Spleen (tissue), 7 donors: Measurements from ENCODE around the gene EIF2B5.

Source experiments
- POLR2A ChIP-seq, 3 donors: fragments of 450-650 bp; IDR thresholded peaks; one replicate each; pipeline ENCODE4 v1.5.1; 2017; ENCODE audit warnings: antibody characterized with exemption in 3 of 3, mild to moderate bottlenecking in 1 of 3
- TF ChIP-seq, protein P1 (sequence below), 11 experiments: fragments of 200-600 bp in 7 of 11; fragments of 450-650 bp in 4 of 11; sonication (generic) in 4 of 11; IDR thresholded peaks in 8 of 11; conservative IDR thresholded peaks in 3 of 11; 1 replicate in 7 of 11; 2 replicates in 4 of 11; pipeline versions ENCODE4 v1.4.0 to v1.8.0; 2016 to 2021; ENCODE audit warnings: antibody characterized with exemption in 11 of 11, inconsistent platforms in 4 of 11, mild to moderate bottlenecking in 1 of 11
- donor health status: DM: no; HTN: no; CAD: no; lungs with moderate emphysema.
- donor health status: DM: no; HTN: no; CAD: no.
- donor health status: DM: no; HTN: no; CAD: no.

DNA sequence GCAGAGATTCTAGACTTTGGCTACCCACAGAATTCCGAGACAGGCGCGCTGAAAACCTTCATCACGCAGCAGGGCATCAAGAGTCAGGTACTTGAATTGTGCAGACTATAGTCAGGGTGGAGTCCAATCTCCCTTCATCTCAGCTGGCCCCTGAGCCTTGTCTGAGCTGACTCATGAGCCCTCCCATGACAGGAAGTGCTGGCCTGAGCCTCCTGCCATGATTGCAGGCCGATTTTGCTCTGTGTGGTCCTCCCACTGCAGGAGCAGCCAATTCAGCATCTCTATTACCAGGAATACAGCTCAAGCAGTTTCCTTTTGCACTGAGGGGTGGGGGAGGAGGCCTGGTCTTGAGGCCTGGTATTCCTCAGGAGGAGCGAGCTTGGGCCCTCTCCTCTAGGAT, 45.0 kb downstream of the EIF2B5 start:
- TF ChIP-seq POLR2A (IDR thresholded peaks at IDR 0.05): no peak
- TF ChIP-seq, protein P1, sequence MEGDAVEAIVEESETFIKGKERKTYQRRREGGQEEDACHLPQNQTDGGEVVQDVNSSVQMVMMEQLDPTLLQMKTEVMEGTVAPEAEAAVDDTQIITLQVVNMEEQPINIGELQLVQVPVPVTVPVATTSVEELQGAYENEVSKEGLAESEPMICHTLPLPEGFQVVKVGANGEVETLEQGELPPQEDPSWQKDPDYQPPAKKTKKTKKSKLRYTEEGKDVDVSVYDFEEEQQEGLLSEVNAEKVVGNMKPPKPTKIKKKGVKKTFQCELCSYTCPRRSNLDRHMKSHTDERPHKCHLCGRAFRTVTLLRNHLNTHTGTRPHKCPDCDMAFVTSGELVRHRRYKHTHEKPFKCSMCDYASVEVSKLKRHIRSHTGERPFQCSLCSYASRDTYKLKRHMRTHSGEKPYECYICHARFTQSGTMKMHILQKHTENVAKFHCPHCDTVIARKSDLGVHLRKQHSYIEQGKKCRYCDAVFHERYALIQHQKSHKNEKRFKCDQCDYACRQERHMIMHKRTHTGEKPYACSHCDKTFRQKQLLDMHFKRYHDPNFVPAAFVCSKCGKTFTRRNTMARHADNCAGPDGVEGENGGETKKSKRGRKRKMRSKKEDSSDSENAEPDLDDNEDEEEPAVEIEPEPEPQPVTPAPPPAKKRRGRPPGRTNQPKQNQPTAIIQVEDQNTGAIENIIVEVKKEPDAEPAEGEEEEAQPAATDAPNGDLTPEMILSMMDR (IDR thresholded peaks at IDR 0.05 in 8 of 11, conservative IDR thresholded peaks at IDR 0.05 in 3 of 11): no peak
